Measurements from ENCODE around the gene JARID2. TPM values are rescaled to one million over a fixed set of nuclear protein-coding genes. Genes with fewer than 3 reads are reported as not detected.

JARID2 gene
- total and polyA plus RNA-seq, 2 of the 13 experiments (the other 11 are each of a cell fraction or from before 2014, with no cell fraction given) = 7.5 to 10.3 TPM

GRCh38 chr6:15246217-15246665 is 372 bp downstream of the JARID2 start:
- peaks cover 0 to 15% of the 10 kb centered on the region in 2 experiments; a peak in 3 of 5 replicates for H3K27me3 ChIP-seq (ENCODE audit: control insufficient read depth in 1 of 2, insufficient read depth in 2 of 2, low read length in 2 of 2)
- peaks cover 45% of the 10 kb centered on the region for H3K79me2 ChIP-seq (ENCODE audit: insufficient read depth, low read length)
- intact Hi-C loops (cut with micrococcal nuclease; ENCODE audit: unreplicated experiment) = loop anchor here (2.0 to 10.0 kb wide), 5 partner anchors 81 to 1031 kb away; no protein-coding TSS in a partner anchor
- H3K9ac ChIP-seq (ENCODE audit: insufficient read depth, low read depth, low read length) = peak overlapping the region; percentile 91
- ATAC-seq = no peak
- in situ Hi-C loops (cut with HindIII; ENCODE audit: extremely low pct_ligation_motif_present, low pct_unique_long_range_greater_than_20kb) = loop anchor here (25.0 kb wide), 1 partner anchor 1034 kb away; no protein-coding TSS in a partner anchor
- FAIRE-seq = no peak
- H3K9me3 ChIP-seq (ENCODE audit: low read length) = no peaks in the 10 kb centered on the region
- H2AFZ ChIP-seq (ENCODE audit: low read length) = no peak overlapping the region
- H3K27ac ChIP-seq (ENCODE audit: extremely low read length, insufficient read depth, low read length) = peak overlapping the region; percentile 93
- DNase-seq (ENCODE audit: low spot score) = no peak
- WGBS (ENCODE audit: low lambda C conversion rate) = under 1% methylated on average over 10 of the region's 10 CpGs
- 0 out of 2 replicates have a peak, but pooled peaks cover 6% of the 10 kb centered on the region for H4K20me1 ChIP-seq (ENCODE audit: insufficient read depth, low read length)
- H3K4me2 ChIP-seq (ENCODE audit: low read depth, low read length) = peak overlapping the region; percentile 83
- H3K4me1 ChIP-seq (ENCODE audit: insufficient read depth, low read length) = peaks cover 43% of the 10 kb centered on the region
- CTCF ChIA-PET (ENCODE audit: low intra/inter-chr PET ratio, low total read pairs) = no interaction called here
- POLR2A ChIA-PET = no interaction called here
- H3K36me3 ChIP-seq (replicated peaks in 1 of 2; ENCODE audit: control insufficient read depth in 1 of 2, insufficient read depth in 2 of 2, low read length in 2 of 2) = no peaks in the 10 kb centered on the region
- BruUV-seq (replicated peaks) = TSS peak; percentile 67
- TF ChIP-seq YEATS2 (CRISPR knock-in tag; IDR thresholded peaks at IDR 0.05; ENCODE audit: borderline replicate concordance) (no peak), FOSL1 (CRISPR knock-in tag; IDR thresholded peaks at IDR 0.05; ENCODE audit: borderline replicate concordance) (no peak), ISX (CRISPR knock-in tag; conservative IDR thresholded peaks at IDR 0.05) (0 out of 2 replicates have a peak, but pooled peaks have one; percentile 16), ZNF879 (CRISPR knock-in tag; IDR thresholded peaks at IDR 0.05) (0 out of 2 replicates have a peak, but pooled peaks have one; percentile 32)
- peak overlapping the region; percentile 94 to 99 (median 96) for H3K4me3 ChIP-seq (replicated peaks in 1 of 3; ENCODE audit: insufficient read depth in 1 of 3, low read depth in 2 of 3, low read length in 3 of 3)

DNA sequence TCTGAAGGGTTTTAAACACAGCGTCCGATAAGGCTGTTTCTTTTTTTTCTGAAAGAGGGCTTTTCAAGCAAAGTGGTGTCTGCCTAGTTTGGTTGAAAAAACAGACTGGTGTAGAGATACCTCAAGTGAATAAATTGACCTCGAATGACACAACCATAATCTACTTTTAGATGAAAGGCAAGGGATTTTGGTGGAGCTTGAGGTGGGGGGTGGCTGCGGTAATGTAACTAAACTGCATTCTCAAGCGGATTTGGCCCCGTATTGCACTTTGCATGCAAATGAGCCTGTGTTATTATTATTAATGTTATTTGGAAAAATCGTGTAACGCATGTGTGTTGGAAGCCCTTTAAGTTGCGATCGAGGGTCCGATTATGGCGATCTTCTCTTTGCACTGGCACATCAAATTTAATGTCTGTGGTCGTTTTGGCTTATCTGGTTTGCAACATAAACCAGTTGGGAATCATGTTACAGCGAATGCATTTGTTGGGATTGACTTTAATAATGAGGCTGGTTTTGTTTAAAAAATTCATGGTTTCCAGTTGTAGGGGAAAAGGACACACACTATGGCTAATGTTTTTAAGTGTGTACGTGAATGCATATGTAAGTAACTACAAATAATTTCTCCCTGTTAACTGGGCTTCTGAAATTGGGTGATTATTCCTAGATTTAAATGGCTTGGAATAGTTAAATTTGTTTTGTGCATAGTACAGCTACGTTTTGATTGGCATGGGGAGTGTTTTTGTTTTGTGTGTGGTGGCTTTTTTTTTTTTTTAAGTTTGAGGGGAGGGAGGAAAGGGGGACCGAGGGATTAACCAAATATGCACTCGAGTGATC is 1.0 kb downstream of the JARID2 start:
- Histone ChIP-seq H3K27ac (ENCODE audit: extremely low read length, insufficient read depth, low read length) (peak overlapping the region; percentile 93), H3K79me2 (ENCODE audit: insufficient read depth, low read length) (peaks cover 48% of the 10 kb centered on the region), H2AFZ (ENCODE audit: low read length) (no peak overlapping the region), H3K9ac (ENCODE audit: insufficient read depth, low read depth, low read length) (peak overlapping the region; percentile 91), H3K4me1 (ENCODE audit: insufficient read depth, low read length) (peaks cover 48% of the 10 kb centered on the region), H3K4me3 (replicated peaks in 1 of 3; ENCODE audit: insufficient read depth in 1 of 3, low read depth in 2 of 3, low read length in 3 of 3) (peak overlapping the region; percentile 94 to 99 (median 96)), H4K20me1 (ENCODE audit: insufficient read depth, low read length) (peaks cover 7% of the 10 kb centered on the region; the same call in 1 of the 2 replicates), H3K4me2 (ENCODE audit: low read depth, low read length) (peak overlapping the region; percentile 83), H3K36me3 (replicated peaks in 1 of 2; ENCODE audit: control insufficient read depth in 1 of 2, insufficient read depth in 2 of 2, low read length in 2 of 2) (no peaks in the 10 kb centered on the region), H3K9me3 (ENCODE audit: low read length) (no peaks in the 10 kb centered on the region), H3K27me3 (ENCODE audit: control insufficient read depth in 1 of 2, insufficient read depth in 2 of 2, low read length in 2 of 2) (peaks cover 0 to 11% of the 10 kb centered on the region in 2 experiments; a peak in 3 of 5 replicates)
- intact Hi-C loops (cut with micrococcal nuclease; ENCODE audit: unreplicated experiment) (loop anchor here (2.0 to 10.0 kb wide), 5 partner anchors 80 to 1032 kb away; no protein-coding TSS in a partner anchor), in situ Hi-C loops (cut with HindIII; ENCODE audit: extremely low pct_ligation_motif_present, low pct_unique_long_range_greater_than_20kb) (loop anchor here (25.0 kb wide), 1 partner anchor 1035 kb away; no protein-coding TSS in a partner anchor)
- ATAC-seq = no peak
- CTCF ChIA-PET (ENCODE audit: low intra/inter-chr PET ratio, low total read pairs) = no interaction called here
- no peak for DNase-seq (ENCODE audit: low spot score)
- POLR2A ChIA-PET = interaction anchor here (3.7 kb wide), 1 partner anchor 19 kb away, joined by 18 read pairs; no protein-coding TSS in a partner anchor
- 1% methylated on average over 18 of the region's 18 CpGs for WGBS (ENCODE audit: low lambda C conversion rate)
- no peak for FAIRE-seq
- BruUV-seq (replicated peaks) = no TSS peak
- TF ChIP-seq HNRNPK (IDR thresholded peaks at IDR 0.05; ENCODE audit: low read depth, low read length, poor library complexity, severe bottlenecking) (peak; percentile 50), FLYWCH1 (CRISPR knock-in tag; IDR thresholded peaks at IDR 0.05) (0 out of 2 replicates have a peak, but pooled peaks have one; percentile 29), JARID2 (CRISPR knock-in tag; IDR thresholded peaks at IDR 0.05; ENCODE audit: insufficient replicate concordance) (no peak)

Measured in HepG2 (cell line).